ENCODE results near the gene PDE2A. TPM values are rescaled to one million over a fixed set of nuclear protein-coding genes. Genes with fewer than 3 reads are reported as not detected.
A peak's percentile ranks its signal among the peaks of the same experiment; 100 is the strongest.

Gene PDE2A
- total RNA-seq, 1 donor from 2014 or later = 0.11 TPM

- Histone ChIP-seq H3F3A (ENCODE audit: low read depth) (peaks cover 12% of the 10 kb centered on the region), H3K4me3 (no peak overlapping the region), H3K9ac (no peak overlapping the region), H3K4me1 (peaks cover 9% of the 10 kb centered on the region), H2AFZ (replicated peaks) (no peak overlapping the region), H3K9me3 (ENCODE audit: low read depth) (no peaks in the 10 kb centered on the region), H3K27me3 (peaks cover 99% of the 10 kb centered on the region), H3K79me2 (ENCODE audit: low read depth) (no peaks in the 10 kb centered on the region), H4K20me1 (ENCODE audit: low read depth) (peaks cover 11% of the 10 kb centered on the region), H3K36me3 (no peaks in the 10 kb centered on the region), H3K27ac (no peak overlapping the region), H3K4me2 (no peak overlapping the region)
- TF ChIP-seq EZH2phosphoT487 (IDR thresholded peaks at IDR 0.05) (no peak), EZH2 (IDR thresholded peaks at IDR 0.05) (no peak), CTCF (IDR thresholded peaks at IDR 0.05) (no peak)
- Mint-ChIP-seq H3K4me3 (peak overlapping the region; percentile 82), H3K27ac (no peak overlapping the region), H3K27me3 (ENCODE audit: insufficient read depth, low read depth) (peaks cover 57% of the 10 kb centered on the region), H3K9me3 (no peaks in the 10 kb centered on the region), H3K4me1 (peaks cover 32% of the 10 kb centered on the region), H3K36me3 (no peaks in the 10 kb centered on the region)
- no peak for DNase-seq (ENCODE audit: low spot score)
Observed at GRCh38 chr11:72588421-72589410, 85.5 kb downstream of the PDE2A start.

GRCh38 chr11:72587696-72588095, 86.5 kb downstream of the PDE2A start:
- Mint-ChIP-seq H3K27me3 (ENCODE audit: insufficient read depth, low read depth) (peaks cover 57% of the 10 kb centered on the region), H3K4me3 (no peak overlapping the region), H3K4me1 (peaks cover 22% of the 10 kb centered on the region), H3K27ac (no peak overlapping the region), H3K36me3 (no peaks in the 10 kb centered on the region), H3K9me3 (no peaks in the 10 kb centered on the region)
- Histone ChIP-seq H3K36me3 (no peaks in the 10 kb centered on the region), H4K20me1 (ENCODE audit: low read depth) (peaks cover 10% of the 10 kb centered on the region), H2AFZ (replicated peaks) (no peak overlapping the region), H3K4me3 (no peak overlapping the region), H3F3A (ENCODE audit: low read depth) (peaks cover 12% of the 10 kb centered on the region), H3K27me3 (peaks cover 100% of the 10 kb centered on the region), H3K79me2 (ENCODE audit: low read depth) (no peaks in the 10 kb centered on the region), H3K9ac (no peak overlapping the region), H3K4me1 (peaks cover 9% of the 10 kb centered on the region), H3K4me2 (no peak overlapping the region), H3K9me3 (ENCODE audit: low read depth) (no peaks in the 10 kb centered on the region), H3K27ac (no peak overlapping the region)
- DNase-seq (ENCODE audit: low spot score) = no peak
- TF ChIP-seq EZH2 (IDR thresholded peaks at IDR 0.05) = no peak
- TF ChIP-seq EZH2phosphoT487 (IDR thresholded peaks at IDR 0.05) = no peak
- no peak for TF ChIP-seq CTCF (IDR thresholded peaks at IDR 0.05)

GRCh38 chr11:72586321-72587090, 87.7 kb downstream of the PDE2A start:
- Histone ChIP-seq H3K79me2 (ENCODE audit: low read depth) (no peaks in the 10 kb centered on the region), H2AFZ (replicated peaks) (no peak overlapping the region), H3F3A (ENCODE audit: low read depth) (peaks cover 11% of the 10 kb centered on the region), H3K9ac (no peak overlapping the region), H3K36me3 (no peaks in the 10 kb centered on the region), H3K9me3 (ENCODE audit: low read depth) (no peaks in the 10 kb centered on the region), H3K27ac (no peak overlapping the region), H3K4me2 (no peak overlapping the region), H3K4me3 (no peak overlapping the region), H4K20me1 (ENCODE audit: low read depth) (peaks cover 10% of the 10 kb centered on the region), H3K27me3 (peaks cover 96% of the 10 kb centered on the region), H3K4me1 (peaks cover 6% of the 10 kb centered on the region)
- no peaks in the 10 kb centered on the region for H3K9me3 Mint-ChIP-seq
- H3K4me1 Mint-ChIP-seq = peaks cover 15% of the 10 kb centered on the region
- H3K27me3 Mint-ChIP-seq (ENCODE audit: insufficient read depth, low read depth) = peaks cover 45% of the 10 kb centered on the region
- H3K4me3 Mint-ChIP-seq = no peak overlapping the region
- TF ChIP-seq EZH2 (IDR thresholded peaks at IDR 0.05) (no peak), EZH2phosphoT487 (IDR thresholded peaks at IDR 0.05) (no peak), CTCF (IDR thresholded peaks at IDR 0.05) (no peak)
- no peaks in the 10 kb centered on the region for H3K36me3 Mint-ChIP-seq
- DNase-seq (ENCODE audit: low spot score) = no peak
- no peak overlapping the region for H3K27ac Mint-ChIP-seq

All from neural progenitor cell (in vitro differentiated cells).